Upper lobe of right lung (tissue), 1 donor: ENCODE results near the gene RALGAPB. TPM values are rescaled to one million over a fixed set of nuclear protein-coding genes. Genes with fewer than 3 reads are reported as not detected.

Experiments
- ATAC-seq: fragments of 200-7000 bp; cut with Tn5 transposase; one replicate; pipeline ENCODE4 v1.9.1; 2020; ENCODE audit warnings: mild to moderate bottlenecking, moderate library complexity
- DNase-seq: peaks from one replicate; pipeline ENCODE4 v3.0.0-alpha.2; 2020
- H3K27ac ChIP-seq: fragments of 200-600 bp; one replicate; pipeline ENCODE4 v1.8.0; 2022
- H3K27me3 ChIP-seq: fragments of 200-600 bp; one replicate; pipeline ENCODE4 v1.8.0; 2022; ENCODE audit warnings: mild to moderate bottlenecking
- H3K36me3 ChIP-seq: fragments of 200-600 bp; one replicate; pipeline ENCODE4 v1.8.0; 2022
- H3K4me1 ChIP-seq: fragments of 200-600 bp; one replicate; pipeline ENCODE4 v1.8.0; 2022
- H3K4me3 ChIP-seq: fragments of 200-600 bp; one replicate; pipeline ENCODE4 v1.8.0; 2022; ENCODE audit warnings: mild to moderate bottlenecking
- H3K9me3 ChIP-seq: fragments of 200-600 bp; one replicate; pipeline ENCODE4 v1.8.0; 2022
- intact Hi-C: fragments of 100-400 bp; cut with DNase I; formaldehyde crosslinking; loops from one replicate; pipeline ENCODE4 v1.11.0; 2022
- total RNA-seq: library from RNA; stranded (reverse); fragmentation: NEBNext Ultra II Directional; extraction: Animal tissue kit (Norgen Biotek cat#: 25700); gene quantifications from one replicate; pipeline ENCODE4 v1.2.1, GENCODE V29; 2021
- TF ChIP-seq, protein P1 (sequence below): fragments of 200-600 bp; IDR thresholded peaks from one replicate; pipeline ENCODE4 v1.8.0; 2022; ENCODE audit warnings: antibody characterized with exemption
- donor health status: DM: no; HTN: yes; CAD: no; lungs with severe emphysema.

RALGAPB gene
- total RNA-seq, 1 donor from 2014 or later: 35.4 TPM

DNA sequence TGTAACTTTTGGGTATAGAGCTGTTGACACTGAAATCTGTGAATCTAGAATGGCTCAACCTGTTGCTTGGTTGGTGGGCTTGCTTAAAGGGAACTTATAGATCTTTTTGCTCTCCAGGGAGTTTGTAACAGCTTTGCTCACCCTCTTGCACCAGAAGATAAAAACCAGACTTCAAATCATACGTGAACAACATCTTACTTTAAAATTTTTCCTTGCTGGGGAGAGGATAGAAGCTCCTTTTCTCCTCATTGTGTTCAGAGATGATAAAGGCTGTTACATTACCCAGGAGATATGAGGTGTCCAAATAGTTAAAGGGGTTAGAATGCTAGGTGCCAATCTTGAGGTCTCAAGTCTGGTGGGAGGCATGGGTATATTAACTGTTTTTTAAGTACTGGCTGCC, 46.8 kb downstream of the RALGAPB start:
- H3K27me3 ChIP-seq: no peaks in the 10 kb centered on the region
- intact Hi-C loops: no loop called here
- no peak overlapping the region for H3K4me3 ChIP-seq
- H3K9me3 ChIP-seq: no peaks in the 10 kb centered on the region
- ATAC-seq (no peak), DNase-seq (no peak)
- no peak overlapping the region for H3K27ac ChIP-seq
- TF ChIP-seq, protein P1, sequence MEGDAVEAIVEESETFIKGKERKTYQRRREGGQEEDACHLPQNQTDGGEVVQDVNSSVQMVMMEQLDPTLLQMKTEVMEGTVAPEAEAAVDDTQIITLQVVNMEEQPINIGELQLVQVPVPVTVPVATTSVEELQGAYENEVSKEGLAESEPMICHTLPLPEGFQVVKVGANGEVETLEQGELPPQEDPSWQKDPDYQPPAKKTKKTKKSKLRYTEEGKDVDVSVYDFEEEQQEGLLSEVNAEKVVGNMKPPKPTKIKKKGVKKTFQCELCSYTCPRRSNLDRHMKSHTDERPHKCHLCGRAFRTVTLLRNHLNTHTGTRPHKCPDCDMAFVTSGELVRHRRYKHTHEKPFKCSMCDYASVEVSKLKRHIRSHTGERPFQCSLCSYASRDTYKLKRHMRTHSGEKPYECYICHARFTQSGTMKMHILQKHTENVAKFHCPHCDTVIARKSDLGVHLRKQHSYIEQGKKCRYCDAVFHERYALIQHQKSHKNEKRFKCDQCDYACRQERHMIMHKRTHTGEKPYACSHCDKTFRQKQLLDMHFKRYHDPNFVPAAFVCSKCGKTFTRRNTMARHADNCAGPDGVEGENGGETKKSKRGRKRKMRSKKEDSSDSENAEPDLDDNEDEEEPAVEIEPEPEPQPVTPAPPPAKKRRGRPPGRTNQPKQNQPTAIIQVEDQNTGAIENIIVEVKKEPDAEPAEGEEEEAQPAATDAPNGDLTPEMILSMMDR: no peak
- H3K36me3 ChIP-seq: peaks cover 79% of the 10 kb centered on the region
- H3K4me1 ChIP-seq: no peaks in the 10 kb centered on the region

DNA sequence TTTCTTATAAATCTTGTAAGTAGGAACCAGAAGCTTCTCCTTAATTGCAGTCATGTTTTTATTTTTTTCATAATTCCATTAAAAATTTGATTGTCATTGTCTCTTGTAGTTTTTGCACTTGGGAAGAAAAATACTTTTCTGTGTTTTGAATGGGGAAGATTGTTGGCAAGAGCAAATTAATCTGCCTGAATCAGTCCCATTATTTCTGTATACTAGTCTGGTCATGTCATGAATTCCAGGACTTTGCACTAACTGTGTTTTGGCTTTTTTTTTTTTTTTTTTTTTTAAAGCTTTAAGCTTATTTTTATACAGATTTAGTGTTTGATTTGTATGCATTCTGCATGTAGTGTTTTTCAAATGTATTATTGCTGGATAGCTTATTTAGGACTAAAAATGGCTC, 47.6 kb downstream of the RALGAPB start:
- ATAC-seq (no peak), DNase-seq (no peak)
- no peaks in the 10 kb centered on the region for H3K9me3 ChIP-seq
- no peak overlapping the region for H3K4me3 ChIP-seq
- H3K27ac ChIP-seq: no peak overlapping the region
- peaks cover 84% of the 10 kb centered on the region for H3K36me3 ChIP-seq
- TF ChIP-seq, protein P1: no peak
- intact Hi-C loops: no loop called here
- H3K27me3 ChIP-seq: no peaks in the 10 kb centered on the region
- H3K4me1 ChIP-seq: no peaks in the 10 kb centered on the region

DNA sequence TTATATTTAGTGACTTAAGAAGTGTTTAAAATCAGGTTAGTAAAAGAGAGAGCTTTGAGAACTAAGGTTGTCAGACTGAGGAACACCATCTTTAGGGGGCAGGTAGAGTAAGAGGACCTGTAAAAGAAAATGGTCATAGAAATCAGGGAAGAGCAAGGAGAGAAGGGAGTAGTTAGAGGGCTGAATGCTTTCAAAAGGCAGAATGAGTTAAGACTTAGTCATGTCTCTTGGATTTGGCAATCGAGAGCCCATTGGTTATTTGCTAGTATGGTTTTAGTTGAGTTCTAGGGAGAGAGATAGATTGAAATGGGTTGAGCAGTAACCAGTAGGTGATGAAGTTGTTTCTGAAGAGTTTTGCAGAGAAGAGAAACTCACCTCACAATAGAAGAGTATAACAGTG, 51.1 kb downstream of the RALGAPB start:
- Histone ChIP-seq H3K27me3 (no peaks in the 10 kb centered on the region), H3K4me1 (no peaks in the 10 kb centered on the region), H3K27ac (no peak overlapping the region), H3K4me3 (no peak overlapping the region), H3K9me3 (no peaks in the 10 kb centered on the region), H3K36me3 (peaks cover 78% of the 10 kb centered on the region)
- no peak for ATAC-seq
- TF ChIP-seq, protein P1: no peak
- intact Hi-C loops: no loop called here
- no peak for DNase-seq

DNA sequence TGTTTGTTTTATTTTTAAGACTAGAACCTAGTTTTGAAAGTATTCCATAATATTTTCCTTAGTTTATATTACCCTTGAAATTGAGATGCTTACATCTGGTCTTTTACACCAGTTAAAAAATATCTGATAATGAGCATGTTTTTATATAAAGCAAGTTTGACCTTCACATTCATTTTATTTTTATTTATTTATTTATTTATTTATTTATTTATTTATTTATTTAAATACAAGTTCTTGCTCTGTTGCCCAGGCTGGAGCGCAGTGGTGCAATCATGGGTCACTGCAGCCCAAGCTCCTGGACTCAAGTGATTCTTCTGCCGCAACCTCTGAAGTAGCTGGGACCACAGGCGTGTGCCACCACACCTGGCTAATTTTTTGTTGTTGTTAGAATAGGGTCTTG, 55.5 kb downstream of the RALGAPB start:
- Histone ChIP-seq H3K27me3 (no peaks in the 10 kb centered on the region), H3K27ac (no peak overlapping the region), H3K4me1 (no peaks in the 10 kb centered on the region), H3K9me3 (no peaks in the 10 kb centered on the region), H3K4me3 (no peak overlapping the region), H3K36me3 (peaks cover 90% of the 10 kb centered on the region)
- no peak for DNase-seq
- TF ChIP-seq, protein P1: no peak
- intact Hi-C loops: no loop called here
- ATAC-seq: no peak

DNA sequence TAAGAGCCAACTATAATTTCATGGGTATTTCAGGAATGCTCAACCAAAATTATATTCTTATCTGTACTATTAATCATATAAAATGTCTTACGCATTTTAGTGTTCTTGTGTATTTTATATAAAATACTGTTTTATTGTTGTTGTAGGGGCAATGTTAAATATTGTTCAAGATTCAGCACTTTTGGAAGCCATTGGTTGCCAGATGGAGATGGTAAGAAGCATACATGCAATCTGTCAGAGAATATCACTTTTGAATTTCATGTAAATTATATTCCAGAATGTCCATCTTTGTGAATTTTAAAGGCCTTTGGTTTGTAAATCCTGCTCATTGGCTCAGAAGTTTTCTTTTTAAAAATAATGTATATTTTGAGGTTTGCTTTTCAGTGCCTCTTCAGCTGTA, 58.4 kb downstream of the RALGAPB start:
- intact Hi-C loops: no loop called here
- DNase-seq: no peak
- Histone ChIP-seq H3K4me1 (no peaks in the 10 kb centered on the region), H3K27me3 (no peaks in the 10 kb centered on the region), H3K9me3 (no peaks in the 10 kb centered on the region), H3K27ac (no peak overlapping the region), H3K4me3 (no peak overlapping the region), H3K36me3 (peaks cover 90% of the 10 kb centered on the region)
- TF ChIP-seq, protein P1: no peak
- ATAC-seq: no peak

DNA sequence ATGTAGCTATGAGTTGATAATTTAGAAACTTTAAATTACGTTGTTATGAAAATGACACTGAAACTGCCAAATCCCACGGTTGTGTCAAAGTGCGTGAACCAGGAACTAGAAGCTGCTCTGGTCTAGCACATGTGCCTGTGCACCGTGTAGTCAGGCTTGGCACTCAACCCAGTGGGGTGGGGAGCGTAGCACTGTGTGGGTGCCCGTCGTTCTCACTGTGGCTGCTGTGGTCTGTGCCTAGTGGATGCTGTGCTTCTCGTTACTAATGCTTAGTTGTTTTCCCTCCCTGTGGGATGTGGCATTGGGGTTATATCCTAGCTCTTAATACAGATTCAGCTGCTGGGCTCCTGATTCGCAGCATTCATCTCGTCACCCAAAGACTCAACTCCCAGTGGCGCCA, 62.1 kb downstream of the RALGAPB start:
- DNase-seq (no peak), ATAC-seq (no peak)
- Histone ChIP-seq H3K36me3 (peaks cover 97% of the 10 kb centered on the region), H3K9me3 (no peaks in the 10 kb centered on the region), H3K4me3 (no peak overlapping the region), H3K27ac (no peak overlapping the region), H3K27me3 (no peaks in the 10 kb centered on the region), H3K4me1 (no peaks in the 10 kb centered on the region)
- TF ChIP-seq, protein P1: no peak
- intact Hi-C loops: no loop called here
